Measurements from ENCODE around the gene CLCA4. TPM values are rescaled to one million over a fixed set of nuclear protein-coding genes. Genes with fewer than 3 reads are reported as not detected.

Gene CLCA4
- total and polyA plus RNA-seq, 10 of the 15 experiments (the other 5 are each of a cell fraction or from before 2014, with no cell fraction given) = 0.01 to 0.08 TPM; not detected in 8

GRCh38 chr1:86616871-86617270, 70.0 kb downstream of the CLCA4 start (continued):
- TF ChIP-seq RELB (IDR thresholded peaks at IDR 0.05; ENCODE audit: low read depth) (0 out of 2 replicates have a peak, but pooled peaks have one; percentile 53), MEF2A (IDR thresholded peaks at IDR 0.05; ENCODE audit: insufficient read depth, low read depth, low read length) (peak; percentile 57; the same call in 1 of the 2 replicates), RUNX3 (IDR thresholded peaks at IDR 0.05; ENCODE audit: low read length) (peak; percentile 64)

- FAIRE-seq (no peak), ATAC-seq (no peak), DNase-seq (ENCODE audit: low read depth, low spot score) (no peak)
- RAD21 ChIA-PET (ENCODE audit: unreplicated experiment) = no interaction called here
- Histone ChIP-seq H4K20me1 (ENCODE audit: control insufficient read depth, insufficient read depth) (no peaks in the 10 kb centered on the region), H3K27me3 (replicated peaks in 1 of 2; ENCODE audit: control insufficient read depth in 2 of 2, insufficient read depth in 2 of 2, low read length in 1 of 2) (no peaks in the 10 kb centered on the region; a peak in 1 of 4 replicates), H3K4me2 (ENCODE audit: control insufficient read depth, insufficient read depth) (no peak overlapping the region), H3K79me2 (ENCODE audit: control insufficient read depth, insufficient read depth, low read length) (no peaks in the 10 kb centered on the region), H3K4me3 (no peak overlapping the region), H3K27ac (ENCODE audit: control insufficient read depth, insufficient read depth) (no peak overlapping the region), H2AFZ (ENCODE audit: control insufficient read depth, low read depth, low read length) (no peak overlapping the region), H3K36me3 (ENCODE audit: control insufficient read depth in 2 of 2, insufficient read depth in 2 of 2, low read length in 1 of 2) (no peaks in the 10 kb centered on the region), H3K4me1 (ENCODE audit: control insufficient read depth, insufficient read depth, low read length) (0 out of 2 replicates have a peak, but pooled peaks cover 5% of the 10 kb centered on the region), H3K9ac (ENCODE audit: control insufficient read depth, insufficient read depth, low read length) (no peak overlapping the region), H3K9me3 (replicated peaks; ENCODE audit: control insufficient read depth, insufficient read depth, low read length) (peaks cover 2% of the 10 kb centered on the region; the same call in 2 of the 3 replicates)
- intact Hi-C loops (cut with micrococcal nuclease; ENCODE audit: unreplicated experiment) = no loop called here
- no peak for TF ChIP-seq TARDBP (IDR thresholded peaks at IDR 0.05; ENCODE audit: borderline replicate concordance)
- no peak for TF ChIP-seq POLR2A (IDR thresholded peaks at IDR 0.05; ENCODE audit: low read depth, low read length)
- no peak for TF ChIP-seq MYC (IDR thresholded peaks at IDR 0.05; ENCODE audit: insufficient read depth, insufficient read length, insufficient replicate concordance, low read length, severe bottlenecking)
- no peak for TF ChIP-seq ETV6 (conservative IDR thresholded peaks at IDR 0.05 in 1 of 2, IDR thresholded peaks at IDR 0.05 in 1 of 2; ENCODE audit: borderline replicate concordance in 1 of 2, low read depth in 1 of 2)
- TF ChIP-seq CUX1 (IDR thresholded peaks at IDR 0.05; ENCODE audit: insufficient replicate concordance, low read depth, low read length) = no peak
- no peak for TF ChIP-seq ZNF384 (IDR thresholded peaks at IDR 0.05; ENCODE audit: borderline replicate concordance, low read depth, low read length)
- TF ChIP-seq TBL1XR1 (IDR thresholded peaks at IDR 0.05; ENCODE audit: low read depth, low read length) = no peak
- TF ChIP-seq HDGF (IDR thresholded peaks at IDR 0.05) = no peak
- no peak for TF ChIP-seq CBX5 (IDR thresholded peaks at IDR 0.05; ENCODE audit: low read depth)
- TF ChIP-seq SREBF1 (IDR thresholded peaks at IDR 0.05; ENCODE audit: low read length) = no peak
- TF ChIP-seq SP1 (IDR thresholded peaks at IDR 0.05; ENCODE audit: low read depth, low read length) = no peak
- no peak for TF ChIP-seq TCF7 (IDR thresholded peaks at IDR 0.05; ENCODE audit: borderline replicate concordance)
- no peak for TF ChIP-seq KLF5 (IDR thresholded peaks at IDR 0.05; ENCODE audit: partially characterized antibody)
- POLR2A ChIA-PET = no interaction called here
- CTCF ChIA-PET = interaction anchor here (1.7 kb wide), 1 partner anchor 119 kb away, joined by 4 read pairs; no protein-coding TSS in a partner anchor
- in situ Hi-C loops (cut with MboI) = no loop called here
- SMC1A ChIA-PET (ENCODE audit: uncharacterized antibody, unreplicated experiment) = no interaction called here
- no TSS peak for BruUV-seq (replicated peaks)
Observed at GRCh38 chr1:86618358-86618757, 71.5 kb downstream of the CLCA4 start.

Measured in GM12878 (cell line).